Measurements from ENCODE around the gene DIDO1.

The DIDO1 gene

DNA sequence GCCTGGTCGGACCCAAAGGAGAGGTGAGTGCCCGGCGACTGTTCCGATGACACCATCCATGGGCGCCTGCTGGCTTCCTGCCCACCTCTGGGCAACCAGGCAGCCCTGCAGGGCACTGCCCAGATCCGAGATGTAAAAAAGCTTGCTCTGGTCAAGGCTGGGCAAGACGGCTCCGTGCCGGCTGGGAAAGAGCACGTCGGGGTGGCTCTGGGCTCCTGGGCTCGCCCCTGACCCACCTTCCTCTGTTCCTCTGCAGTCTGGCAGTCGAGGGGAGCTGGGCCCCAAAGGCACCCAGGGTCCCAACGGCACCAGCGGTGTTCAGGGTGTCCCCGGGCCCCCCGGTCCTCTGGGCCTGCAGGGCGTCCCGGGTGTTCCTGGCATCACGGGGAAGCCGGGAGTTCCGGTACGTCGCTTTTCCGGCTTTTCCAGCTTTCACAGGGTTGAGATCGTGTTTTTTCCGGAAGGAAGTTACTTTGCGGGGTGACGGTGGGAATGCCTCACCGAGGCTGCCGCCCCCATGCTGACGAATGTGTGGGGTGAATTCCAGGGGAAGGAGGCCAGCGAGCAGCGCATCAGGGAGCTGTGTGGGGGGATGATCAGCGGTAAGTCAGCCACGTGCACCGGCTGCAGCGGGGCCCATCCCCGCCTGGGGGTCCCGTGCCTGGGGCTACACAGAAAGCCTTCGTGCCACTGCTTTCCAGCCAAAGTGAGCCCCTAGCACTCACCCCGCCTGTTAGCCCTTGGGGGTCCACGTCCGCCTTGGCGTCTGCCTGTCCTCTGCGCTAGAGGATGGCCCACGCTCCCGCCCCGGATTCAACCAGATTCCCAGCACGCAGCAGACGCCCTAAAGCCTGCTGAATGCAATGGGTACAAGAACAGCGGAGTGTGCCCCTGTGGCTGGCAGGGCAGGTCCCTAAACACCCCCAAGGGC lies 90.1 kb downstream of the DIDO1 start:
- DNase-seq (ENCODE audit: low read depth in 2 of 2), result no peak

DNA sequence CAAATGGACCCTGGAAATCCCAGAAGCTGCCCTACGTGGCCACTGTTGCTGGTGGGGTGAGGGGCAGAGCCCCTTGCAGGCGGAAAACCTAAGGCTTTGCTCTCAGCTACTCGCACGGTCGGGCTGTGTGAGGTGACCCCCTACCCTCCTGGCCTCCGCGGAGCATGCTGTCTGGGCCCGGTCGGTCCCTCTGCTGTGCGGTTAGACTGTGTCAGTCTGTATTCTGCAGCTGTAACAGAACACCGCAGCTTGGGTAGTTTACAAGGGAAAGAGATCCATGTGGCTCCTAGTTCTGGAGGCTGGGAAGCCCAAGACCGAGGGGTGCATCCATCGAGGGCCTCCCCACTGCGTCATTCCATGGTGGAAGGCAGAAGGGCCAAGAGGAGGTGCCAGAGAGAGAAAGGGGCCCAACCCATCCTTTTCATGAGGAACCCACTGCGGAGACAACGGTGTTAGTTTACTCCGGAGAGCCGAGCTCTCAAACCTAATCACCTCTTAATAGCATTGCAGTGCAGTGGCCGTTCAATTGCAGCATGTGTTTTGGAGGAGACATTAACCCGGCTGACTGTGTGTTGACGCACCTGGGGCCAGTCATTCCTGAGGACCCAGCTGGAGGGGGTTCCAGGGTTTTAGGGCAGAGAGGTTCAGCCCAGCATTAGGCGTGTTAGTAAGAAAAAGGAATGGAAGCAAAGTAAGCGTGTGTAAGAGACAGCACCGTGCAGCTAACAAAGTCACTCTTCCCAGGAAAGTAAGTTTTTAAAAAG lies 91.2 kb downstream of the DIDO1 start:
- no peak for DNase-seq (ENCODE audit: low read depth in 2 of 2)

DNA sequence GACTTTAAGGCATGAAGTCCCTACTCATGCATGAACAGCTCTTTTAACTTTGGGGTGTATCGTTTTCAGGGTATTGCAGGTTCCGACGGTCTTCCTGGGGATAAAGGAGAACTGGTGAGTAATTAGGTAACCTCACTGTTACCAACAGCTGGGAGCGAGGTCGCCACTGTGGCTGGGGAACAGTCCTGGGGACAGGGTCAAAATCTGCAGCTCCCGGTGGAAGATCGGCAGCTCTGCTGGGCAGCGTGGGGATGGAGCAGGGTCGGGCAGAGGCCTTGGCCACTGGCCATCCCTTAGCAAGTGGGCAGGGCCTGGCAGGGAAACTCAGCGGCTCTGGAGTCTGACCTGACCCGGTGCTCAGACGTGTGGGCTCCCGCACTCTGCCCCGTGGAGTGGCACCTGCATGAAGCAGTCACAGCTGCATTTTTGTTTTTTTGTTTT lies 93.3 kb downstream of the DIDO1 start:
- DNase-seq (ENCODE audit: low read depth in 2 of 2), result no peak

DNA sequence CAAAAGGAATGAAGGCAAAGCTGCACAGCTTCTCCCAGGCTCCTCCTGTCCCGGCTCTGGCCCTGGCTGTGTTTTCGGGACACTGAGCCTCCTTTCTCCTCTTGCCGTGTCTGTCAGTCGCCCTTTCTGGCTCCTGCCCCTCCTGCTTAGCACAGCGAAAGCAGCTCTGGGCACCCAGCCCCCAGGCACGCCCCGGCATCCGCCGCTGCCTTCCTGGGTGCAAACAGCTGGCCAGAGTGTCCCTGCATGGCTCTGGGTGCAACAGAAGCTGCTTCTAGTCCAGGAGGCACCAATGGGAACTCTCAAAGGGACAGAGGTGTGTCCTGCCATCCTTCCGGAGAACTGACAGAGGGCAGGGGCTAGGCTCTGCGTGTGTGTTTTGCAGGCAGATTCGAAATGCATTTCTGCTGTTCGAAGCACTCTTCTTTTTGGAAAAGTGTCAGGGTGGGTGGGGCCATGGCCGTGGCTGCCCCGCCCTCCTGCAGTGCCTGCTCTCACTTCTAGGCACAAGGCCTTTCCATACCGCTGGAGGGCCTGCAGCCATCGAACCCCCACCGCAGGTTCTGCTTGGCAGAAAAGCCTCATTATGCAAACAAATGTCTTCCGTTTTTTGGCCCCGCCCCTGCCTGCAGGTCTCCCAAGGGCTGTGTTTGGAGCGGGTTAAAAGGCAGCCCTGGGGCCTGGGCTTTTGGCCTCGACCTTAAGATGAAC lies 93.9 kb downstream of the DIDO1 start:
- no peak for DNase-seq (ENCODE audit: low read depth in 2 of 2)

DNA sequence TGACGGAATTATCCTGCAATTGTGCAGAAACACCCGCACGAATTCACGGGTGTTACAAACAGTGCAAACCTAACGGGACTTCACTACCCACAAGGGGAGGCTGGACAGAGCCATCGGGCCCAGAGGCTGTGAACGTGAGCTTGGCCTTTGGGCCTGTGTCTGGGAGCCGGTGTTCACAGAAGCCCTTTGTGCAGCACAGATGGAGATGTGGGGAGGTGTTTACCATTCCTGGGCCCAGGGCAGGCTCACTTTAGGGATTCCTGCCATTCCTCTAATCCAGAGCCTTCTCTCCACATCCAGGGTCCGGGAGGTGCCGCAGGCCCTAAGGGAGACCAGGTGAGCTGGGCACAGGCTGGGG lies 94.5 kb downstream of the DIDO1 start:
- no peak for DNase-seq (ENCODE audit: low read depth in 2 of 2)

DNA sequence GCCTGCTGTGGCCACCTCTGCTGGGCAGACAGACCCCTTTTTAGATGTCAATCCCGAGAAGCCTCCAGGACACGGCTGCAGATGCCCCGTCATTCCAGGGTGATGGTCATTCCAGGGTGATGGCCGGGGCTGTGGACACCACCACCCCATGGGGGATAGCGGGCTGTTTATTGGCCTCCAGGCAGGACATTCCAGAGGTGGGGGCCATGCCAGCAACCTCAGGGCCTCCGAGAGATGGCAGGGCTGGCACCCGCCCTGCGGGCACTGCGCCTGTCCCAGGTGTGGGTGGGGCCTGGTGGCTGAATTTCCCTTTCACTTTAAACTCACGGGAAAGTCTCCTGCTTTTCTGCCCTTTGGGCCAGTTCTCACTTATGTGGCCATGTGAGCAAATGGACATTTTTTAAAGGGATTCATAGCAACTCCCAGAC lies 94.9 kb downstream of the DIDO1 start:
- no peak for DNase-seq (ENCODE audit: low read depth in 2 of 2)

DNA sequence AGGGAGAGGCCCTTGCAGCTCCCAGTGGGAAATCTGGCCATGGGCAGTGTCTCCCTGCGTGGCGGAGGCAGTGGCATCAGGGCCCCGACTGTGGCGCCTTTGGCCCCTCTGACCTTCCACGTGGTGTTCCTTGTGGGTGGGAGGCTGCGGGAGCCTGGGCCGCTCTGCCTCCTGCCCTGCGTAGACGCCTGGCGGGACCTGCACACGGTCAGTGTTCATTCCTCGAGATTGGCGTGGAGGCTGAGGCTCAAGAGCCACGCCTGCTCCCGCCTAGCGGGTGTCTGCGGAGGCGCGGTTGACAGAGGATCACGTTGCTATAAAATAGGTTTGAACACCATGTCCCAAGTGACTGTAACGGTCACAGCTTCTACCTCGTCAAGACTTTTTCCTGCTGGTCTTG lies 95.5 kb downstream of the DIDO1 start:
- no peak for DNase-seq (ENCODE audit: low read depth in 2 of 2)

DNA sequence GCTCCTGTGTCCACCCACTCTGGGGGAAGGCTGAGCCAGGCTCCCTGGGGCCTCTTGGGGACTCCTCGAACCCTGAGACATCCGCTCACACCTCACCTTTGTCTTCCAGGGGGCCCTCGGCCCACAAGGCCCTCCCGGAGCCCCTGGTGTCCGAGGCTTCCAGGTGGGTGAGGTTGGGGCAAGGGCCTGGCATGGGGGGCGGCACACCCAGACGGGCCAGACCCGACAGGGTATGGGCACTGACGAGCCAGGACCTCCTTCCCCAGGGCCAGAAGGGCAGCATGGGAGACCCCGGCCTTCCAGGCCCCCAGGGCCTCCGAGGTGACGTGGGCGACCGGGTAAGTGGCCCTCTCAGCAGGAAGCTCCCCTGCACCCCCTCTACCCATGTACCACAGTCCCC lies 96.1 kb downstream of the DIDO1 start:
- DNase-seq (ENCODE audit: low read depth in 2 of 2), result no peak

DNA sequence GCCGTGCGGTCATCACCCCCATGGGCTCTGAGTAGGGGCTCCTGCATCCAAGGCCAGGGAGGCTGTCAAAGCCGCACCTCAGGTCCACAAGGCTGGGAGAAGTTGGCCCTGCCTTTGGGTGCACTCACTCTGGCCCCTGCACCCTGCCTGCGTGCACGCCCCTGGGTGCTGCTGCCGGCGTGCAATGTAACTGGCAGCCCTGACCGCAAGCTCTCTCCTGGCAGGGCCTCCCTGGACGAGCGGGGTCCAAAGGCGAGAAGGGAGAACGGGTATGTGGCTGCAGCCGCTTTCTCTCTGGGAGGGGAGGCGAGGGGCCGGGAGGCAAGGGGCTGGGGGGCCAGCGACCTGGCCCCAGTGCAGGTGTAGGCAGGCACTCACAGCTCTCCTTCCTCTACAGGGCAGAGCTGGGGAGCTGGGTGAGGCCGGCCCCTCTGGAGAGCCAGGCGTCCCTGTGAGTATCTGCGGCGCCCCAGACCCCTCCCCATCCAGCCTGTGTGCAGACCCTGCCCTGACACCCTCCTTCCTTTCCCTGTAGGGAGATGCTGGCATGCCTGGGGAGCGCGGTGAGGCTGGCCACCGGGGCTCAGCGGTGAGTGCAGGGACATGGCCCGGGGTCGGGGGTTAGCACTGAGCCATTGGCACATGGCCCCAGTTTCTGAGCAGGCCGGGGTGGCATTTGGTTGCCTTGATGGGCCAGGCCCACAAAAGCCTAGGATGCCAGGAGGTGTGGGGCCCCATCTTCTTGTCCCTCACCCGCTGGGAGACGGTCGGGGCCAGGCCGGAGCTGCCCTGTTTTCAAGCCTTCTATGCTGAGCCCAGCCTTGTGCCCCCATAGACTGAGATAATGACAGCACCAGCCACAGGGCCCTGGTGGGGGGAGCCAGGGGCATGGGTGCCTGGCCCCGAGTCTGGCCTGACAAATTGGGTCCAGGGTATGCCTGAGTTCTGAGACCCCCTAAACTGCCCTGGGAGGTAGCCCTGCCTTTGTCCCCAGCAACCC lies 96.8 kb downstream of the DIDO1 start:
- DNase-seq (ENCODE audit: low read depth in 2 of 2), result no peak

DNA sequence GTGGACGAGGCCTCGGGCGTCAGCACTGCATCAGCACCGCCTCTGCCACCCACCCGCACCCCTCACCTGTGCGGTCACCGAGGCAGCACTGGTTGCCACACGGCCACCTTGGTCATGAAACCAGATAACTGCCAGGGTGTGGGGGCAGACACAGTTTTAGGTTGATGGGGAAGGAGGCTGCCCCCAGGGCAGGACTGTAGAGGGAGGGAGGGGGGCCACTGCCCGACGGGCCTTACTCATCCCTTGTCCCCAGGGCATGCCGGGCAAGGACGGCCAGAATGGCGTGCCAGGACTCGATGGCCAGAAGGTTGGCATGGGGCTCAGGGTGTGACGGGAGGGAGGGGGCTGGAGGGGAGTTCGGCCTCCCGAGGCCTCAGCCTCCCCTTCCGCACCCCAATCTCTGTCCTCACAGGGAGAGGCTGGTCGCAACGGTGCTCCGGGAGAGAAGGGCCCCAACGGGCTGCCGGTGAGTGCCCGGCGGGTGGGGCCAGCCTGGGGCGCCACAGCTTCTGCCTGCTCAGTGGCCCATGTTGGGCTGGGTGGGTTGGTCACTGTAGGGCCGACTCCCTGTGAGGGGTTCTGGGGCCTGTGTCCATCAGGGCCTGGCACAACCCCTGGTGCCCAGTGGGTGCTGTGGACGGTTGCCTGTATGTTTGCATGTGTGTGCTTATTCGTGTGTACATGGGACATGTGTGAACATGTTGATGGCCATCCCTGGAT lies 97.6 kb downstream of the DIDO1 start:
- DNase-seq (ENCODE audit: low read depth in 2 of 2), result no peak

DNA sequence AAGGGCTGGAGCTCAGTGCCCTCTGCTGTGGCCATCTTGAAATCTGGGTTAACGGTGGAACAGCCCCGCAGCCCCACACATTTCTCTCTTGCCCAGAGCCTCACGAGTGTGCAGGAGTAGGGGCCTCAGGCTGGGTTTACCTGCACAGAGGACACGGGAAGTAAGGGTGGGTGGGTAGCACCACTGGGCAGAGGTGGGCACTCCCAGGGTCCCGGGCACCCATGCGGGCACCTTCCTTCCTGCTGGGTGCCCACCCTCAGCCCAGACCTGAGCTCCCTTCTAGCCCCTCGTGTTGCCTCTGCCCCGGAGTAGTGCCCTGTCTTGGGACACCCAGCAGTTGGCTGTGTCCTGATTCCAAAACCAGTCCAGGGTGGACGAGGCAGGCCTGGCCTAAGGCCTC lies 98.3 kb downstream of the DIDO1 start:
- DNase-seq (ENCODE audit: low read depth in 2 of 2), result no peak

Measured in stimulated activated CD8-positive, alpha-beta memory T cell treated with anti-CD3 and anti-CD28 coated beads, Interleukin-2, amount 100 ng/mL, for 1 hour (primary cell).